A673 (cell line): ENCODE data around the gene GDPD5. TPM values are rescaled to one million over a fixed set of nuclear protein-coding genes. Genes with fewer than 3 reads are reported as not detected.

Experiments used
- BruUV-seq: library from RNA; stranded (reverse); fragments of 400-500 nt; replicated peaks from 2 replicates; lab custom pipeline; 2021; lab: Mats Ljungman, UMichigan
- CTCF ChIA-PET: fragments of 300-600 bp; sonication (Branson Sonifier 250); formaldehyde crosslinking; loops from one replicate; lab custom pipeline; 2022; ENCODE audit warnings: antibody characterized with exemption; lab: Charles Lee
- POLR2A ChIA-PET: fragments of 300-600 bp; sonication (Branson Sonifier 250); formaldehyde crosslinking; loops from one replicate; lab custom pipeline; 2022; ENCODE audit warnings: antibody characterized with exemption; ENCODE audit not compliant: low non-redundant PET; lab: Charles Lee
- DNase-seq: peaks from one replicate; pipeline ENCODE4 v3.0.0-alpha.2; 2015; ENCODE audit warnings: low spot score
- H3K27ac ChIP-seq: fragments of 200-600 bp; sonication (generic); 2 replicates; pipeline ENCODE4 v1.5.1; 2016; ENCODE audit warnings: mixed run types, low read depth, mild to moderate bottlenecking, mixed read lengths, antibody characterized with exemption, low read length; ENCODE audit not compliant: poor library complexity, severe bottlenecking
- H3K27me3 ChIP-seq: fragments of 200-600 bp; sonication (generic); replicated peaks from 2 replicates; pipeline ENCODE4 v1.6.1; 2017; ENCODE audit warnings: mixed run types, low read depth, mild to moderate bottlenecking, mixed read lengths, antibody characterized with exemption, low read length; ENCODE audit not compliant: insufficient read depth, poor library complexity
- H3K36me3 ChIP-seq: fragments of 200-600 bp; sonication (generic); 2 replicates; pipeline ENCODE4 v1.6.1; 2016; ENCODE audit warnings: mixed run types, mild to moderate bottlenecking, mixed read lengths, antibody characterized with exemption, low read length; ENCODE audit not compliant: insufficient read depth, poor library complexity, severe bottlenecking
- H3K4me1 ChIP-seq: fragments of 200-600 bp; sonication (generic); 2 replicates; pipeline ENCODE4 v1.6.1; 2017; ENCODE audit warnings: mixed run types, mild to moderate bottlenecking, mixed read lengths, antibody characterized with exemption, low read length; ENCODE audit not compliant: insufficient read depth, poor library complexity, severe bottlenecking
- H3K4me3 ChIP-seq: fragments of 200-600 bp; sonication (generic); 2 replicates; pipeline ENCODE4 v1.5.1; 2016; ENCODE audit warnings: low read depth, mixed run types, mild to moderate bottlenecking, mixed read lengths, low read length; ENCODE audit not compliant: poor library complexity, severe bottlenecking
- H3K9me3 ChIP-seq: fragments of 200-600 bp; sonication (generic); 2 replicates; pipeline ENCODE4 v1.6.1; 2016; ENCODE audit warnings: mixed run types, low read depth, mild to moderate bottlenecking, mixed read lengths, antibody characterized with exemption, low read length; ENCODE audit not compliant: poor library complexity, severe bottlenecking
- EZH2 ChIP-seq: fragments of 200-600 bp; sonication (generic); IDR thresholded peaks from 2 replicates; pipeline ENCODE4 v1.6.1; 2017; ENCODE audit warnings: borderline replicate concordance, low read depth, mild to moderate bottlenecking, mixed read lengths, antibody characterized with exemption, low read length; ENCODE audit not compliant: poor library complexity, severe bottlenecking
- intact Hi-C: fragments of 100-400 bp; cut with micrococcal nuclease; formaldehyde crosslinking; loops from one replicate; pipeline ENCODE4 v1.10.0; 2022; ENCODE audit not compliant: unreplicated experiment
- total RNA-seq: library from RNA; stranded (reverse); gene quantifications from 2 replicates; pipeline ENCODE4 v1.2.3, GENCODE V29; 2021
- TF ChIP-seq, protein P1 (sequence below): fragments of 300-800, 200-600 bp; sonication (generic); conservative IDR thresholded peaks from 2 replicates; pipeline ENCODE4 v1.5.1; 2017; ENCODE audit warnings: low read depth, mild to moderate bottlenecking, antibody characterized with exemption, low read length, moderate library complexity, mixed read lengths

The GDPD5 gene
- total RNA-seq, 1 experiment from 2014 or later, result 1.4 TPM

DNA sequence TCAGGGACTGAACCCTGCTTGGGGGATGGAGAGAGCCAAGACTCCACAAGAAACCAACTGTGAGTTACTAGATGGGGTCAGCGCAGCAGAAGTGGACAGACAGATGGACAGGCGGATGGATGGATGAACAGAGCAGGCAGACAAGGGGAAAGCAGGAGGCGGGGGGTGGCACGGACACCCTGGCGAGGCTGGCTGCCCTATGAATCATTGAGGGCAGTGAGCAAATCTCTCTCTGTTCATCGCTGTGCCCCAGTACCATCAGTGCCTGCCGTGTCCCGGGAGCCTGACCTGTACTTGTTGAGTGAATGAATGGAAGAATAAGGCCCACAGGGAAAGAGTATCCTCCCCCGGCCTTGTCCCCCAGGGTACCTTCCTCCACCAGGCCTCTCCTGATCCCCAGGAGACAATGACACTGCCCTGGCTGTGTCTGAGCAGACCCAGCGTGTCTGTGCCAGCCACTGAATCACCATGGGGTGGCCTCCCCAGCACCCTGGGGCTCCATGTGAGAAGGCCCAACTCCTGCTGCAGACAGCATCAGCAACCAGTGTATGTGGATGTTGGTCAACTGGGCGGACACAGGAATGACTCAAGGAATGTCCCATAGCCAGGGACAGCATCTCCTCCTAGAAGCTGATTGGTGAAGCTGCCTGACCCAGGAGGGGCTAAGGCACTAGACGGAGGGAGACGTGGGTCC is 87.6 kb downstream of the GDPD5 start:
- POLR2A ChIA-PET, result no interaction called here
- Histone ChIP-seq H3K27me3 (peaks cover 2% of the 10 kb centered on the region), H3K4me1 (no peaks in the 10 kb centered on the region), H3K9me3 (no peaks in the 10 kb centered on the region), H3K27ac (no peak overlapping the region), H3K4me3 (no peak overlapping the region), H3K36me3 (no peaks in the 10 kb centered on the region)
- no TSS peak for BruUV-seq
- DNase-seq, result no peak
- CTCF ChIA-PET, result no interaction called here
- intact Hi-C loops, result no loop called here
- no peak for TF ChIP-seq EZH2
- TF ChIP-seq, protein P1, sequence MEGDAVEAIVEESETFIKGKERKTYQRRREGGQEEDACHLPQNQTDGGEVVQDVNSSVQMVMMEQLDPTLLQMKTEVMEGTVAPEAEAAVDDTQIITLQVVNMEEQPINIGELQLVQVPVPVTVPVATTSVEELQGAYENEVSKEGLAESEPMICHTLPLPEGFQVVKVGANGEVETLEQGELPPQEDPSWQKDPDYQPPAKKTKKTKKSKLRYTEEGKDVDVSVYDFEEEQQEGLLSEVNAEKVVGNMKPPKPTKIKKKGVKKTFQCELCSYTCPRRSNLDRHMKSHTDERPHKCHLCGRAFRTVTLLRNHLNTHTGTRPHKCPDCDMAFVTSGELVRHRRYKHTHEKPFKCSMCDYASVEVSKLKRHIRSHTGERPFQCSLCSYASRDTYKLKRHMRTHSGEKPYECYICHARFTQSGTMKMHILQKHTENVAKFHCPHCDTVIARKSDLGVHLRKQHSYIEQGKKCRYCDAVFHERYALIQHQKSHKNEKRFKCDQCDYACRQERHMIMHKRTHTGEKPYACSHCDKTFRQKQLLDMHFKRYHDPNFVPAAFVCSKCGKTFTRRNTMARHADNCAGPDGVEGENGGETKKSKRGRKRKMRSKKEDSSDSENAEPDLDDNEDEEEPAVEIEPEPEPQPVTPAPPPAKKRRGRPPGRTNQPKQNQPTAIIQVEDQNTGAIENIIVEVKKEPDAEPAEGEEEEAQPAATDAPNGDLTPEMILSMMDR, result no peak

DNA sequence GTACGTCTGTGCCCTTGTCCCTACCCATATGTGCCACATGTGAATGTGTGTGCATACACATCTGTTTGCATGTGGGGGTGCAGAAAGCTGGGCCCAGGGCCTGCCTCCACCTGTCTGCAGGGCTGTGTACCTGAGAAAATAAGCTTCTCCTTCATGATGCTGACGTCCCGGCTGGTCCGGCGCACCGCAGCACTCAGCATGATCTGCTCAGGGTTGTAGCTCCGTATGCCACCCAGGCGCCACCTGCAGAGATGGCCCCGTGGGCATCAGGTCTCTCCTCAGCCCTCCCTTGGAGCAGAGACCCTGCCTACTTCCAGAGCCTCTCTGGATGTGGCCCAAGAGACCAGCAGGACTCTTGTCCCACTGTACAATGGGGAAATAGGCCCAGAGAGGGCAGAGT is 88.9 kb downstream of the GDPD5 start:
- no TSS peak for BruUV-seq
- Histone ChIP-seq H3K27me3 (peaks cover 15% of the 10 kb centered on the region), H3K9me3 (no peaks in the 10 kb centered on the region), H3K36me3 (no peaks in the 10 kb centered on the region), H3K4me1 (no peaks in the 10 kb centered on the region), H3K4me3 (no peak overlapping the region), H3K27ac (no peak overlapping the region)
- no peak for TF ChIP-seq EZH2
- intact Hi-C loops, result no loop called here
- no peak for DNase-seq
- POLR2A ChIA-PET, result no interaction called here
- CTCF ChIA-PET, result no interaction called here

- no peak overlapping the region for H3K4me3 ChIP-seq
- H3K9me3 ChIP-seq, result no peaks in the 10 kb centered on the region
- ChIA-PET POLR2A (no interaction called here), CTCF (no interaction called here)
- intact Hi-C loops, result no loop called here
- TF ChIP-seq, protein P1, result no peak
- TF ChIP-seq EZH2, result no peak
- H3K4me1 ChIP-seq, result no peaks in the 10 kb centered on the region
- DNase-seq, result no peak
- no peak overlapping the region for H3K27ac ChIP-seq
- no TSS peak for BruUV-seq
- H3K27me3 ChIP-seq, result peaks cover 27% of the 10 kb centered on the region
- H3K36me3 ChIP-seq, result no peaks in the 10 kb centered on the region
These were observed 90.2 kb downstream of the GDPD5 start for GRCh38 chr11:75435571-75435925.

GRCh38 chr11:75434886-75435570 is 90.7 kb downstream of the GDPD5 start:
- BruUV-seq, result no TSS peak
- POLR2A ChIA-PET, result no interaction called here
- H3K4me1 ChIP-seq, result no peaks in the 10 kb centered on the region
- H3K9me3 ChIP-seq, result no peaks in the 10 kb centered on the region
- H3K4me3 ChIP-seq, result no peak overlapping the region
- intact Hi-C loops, result no loop called here
- H3K27ac ChIP-seq, result no peak overlapping the region
- TF ChIP-seq, protein P1, result no peak
- no peak for TF ChIP-seq EZH2
- H3K27me3 ChIP-seq, result peaks cover 32% of the 10 kb centered on the region
- CTCF ChIA-PET, result interaction anchor here (0.6 kb wide), 1 partner anchor 16 kb away, joined by 3 read pairs; no protein-coding TSS in a partner anchor
- H3K36me3 ChIP-seq, result no peaks in the 10 kb centered on the region
- DNase-seq, result no peak
